GM19452 (cell line): Measurements from ENCODE around the gene FZR1.

Source experiments
- ATAC-seq: cut with Tn5 transposase; IDR thresholded peaks from one replicate; pipeline ENCODE4 v1.9.1; 2021; ENCODE audit not compliant: unreplicated experiment

Gene FZR1

DNA sequence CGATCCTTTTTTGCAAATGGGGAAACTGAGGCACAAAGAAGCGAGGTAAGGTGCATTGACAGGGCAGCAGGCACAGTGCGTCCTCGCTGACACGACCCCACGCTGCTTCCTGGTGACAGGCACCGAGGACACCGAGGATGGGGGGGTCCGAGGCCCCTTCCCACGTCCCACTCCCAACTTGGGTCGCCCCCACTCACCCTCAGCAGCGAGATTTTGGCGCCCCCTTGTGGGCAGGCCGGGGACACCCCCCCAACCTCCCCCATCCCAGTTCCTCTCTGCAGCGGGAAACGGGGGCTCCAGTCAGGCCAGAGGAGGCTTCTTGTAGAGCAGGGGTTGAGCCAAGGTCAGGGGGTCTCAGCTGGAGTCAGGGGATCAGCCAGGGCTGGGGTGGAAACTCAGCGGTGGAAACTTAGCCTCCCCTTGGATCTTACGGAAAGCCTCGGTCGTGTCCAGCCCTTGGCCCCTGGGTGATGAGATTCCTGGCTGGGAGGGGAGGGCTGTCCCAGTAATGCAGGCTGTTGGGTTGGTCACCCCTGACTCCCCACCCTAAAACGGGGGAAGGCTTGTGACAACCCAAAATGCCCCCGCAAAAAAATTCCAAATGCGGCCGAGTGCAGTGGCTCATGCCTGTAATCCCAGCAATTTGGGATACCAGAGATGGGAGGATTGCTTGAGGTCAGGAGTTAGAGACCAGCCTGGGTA lies 34.0 kb upstream of the FZR1 start:
- no peak for ATAC-seq

DNA sequence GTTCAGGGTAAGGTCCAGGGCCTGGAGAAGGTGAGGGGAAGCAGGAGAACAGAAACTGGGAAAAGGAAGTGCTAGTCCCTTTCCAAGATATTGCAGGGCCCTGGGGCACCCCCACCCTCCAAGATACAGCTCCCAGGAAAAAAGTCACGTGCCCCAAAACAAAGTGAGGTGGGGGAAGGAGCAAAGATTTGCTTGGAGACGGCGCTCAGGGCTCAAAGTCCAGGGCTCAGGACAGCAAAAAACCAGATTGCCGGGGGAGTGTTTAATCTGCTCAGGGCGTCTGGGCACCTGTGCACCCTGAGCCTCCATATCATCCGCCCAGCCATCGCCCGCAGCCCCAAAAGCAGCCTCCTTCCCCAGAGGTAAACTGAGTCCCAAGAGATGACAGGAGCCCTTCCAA lies 32.1 kb upstream of the FZR1 start:
- no peak for ATAC-seq

DNA sequence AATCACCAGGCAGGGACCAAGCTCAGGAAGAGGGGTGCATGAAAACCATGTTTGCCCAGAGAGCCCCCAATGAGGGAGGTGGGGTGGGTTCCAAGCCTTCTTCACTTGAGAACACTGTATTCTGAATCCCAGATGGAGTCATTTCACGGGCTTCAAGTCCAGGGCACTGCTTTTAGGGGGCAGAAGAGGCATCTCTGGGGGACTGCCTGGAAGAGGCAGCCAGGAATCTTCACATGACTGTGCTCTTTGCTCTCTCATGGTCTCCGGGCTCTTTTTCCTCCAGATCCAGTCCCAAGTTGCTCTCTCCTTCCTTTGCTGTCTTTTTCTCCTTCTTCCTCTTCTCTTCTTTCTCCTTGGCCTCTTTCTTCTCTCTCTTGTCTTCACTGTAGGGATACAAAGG lies 31.5 kb upstream of the FZR1 start:
- no peak for ATAC-seq

DNA sequence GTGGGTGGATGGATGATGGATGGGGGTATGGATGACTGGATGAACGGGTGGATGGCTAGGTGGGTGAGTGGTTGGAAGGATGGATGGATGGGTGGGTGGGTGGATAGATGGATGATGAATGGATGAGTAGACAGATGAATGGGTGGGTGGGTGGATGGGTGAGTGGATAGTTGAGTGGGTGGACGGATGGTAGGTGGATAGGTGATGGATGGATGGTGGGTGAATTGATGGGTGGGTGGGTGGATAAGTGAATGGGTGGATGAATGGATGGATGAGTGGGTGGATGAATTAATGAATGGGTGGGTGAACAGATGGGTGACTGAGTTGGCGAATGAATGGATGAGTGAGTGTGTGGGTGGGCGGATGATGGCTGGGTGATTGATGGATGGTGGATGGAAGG lies 30.7 kb upstream of the FZR1 start:
- no peak for ATAC-seq

DNA sequence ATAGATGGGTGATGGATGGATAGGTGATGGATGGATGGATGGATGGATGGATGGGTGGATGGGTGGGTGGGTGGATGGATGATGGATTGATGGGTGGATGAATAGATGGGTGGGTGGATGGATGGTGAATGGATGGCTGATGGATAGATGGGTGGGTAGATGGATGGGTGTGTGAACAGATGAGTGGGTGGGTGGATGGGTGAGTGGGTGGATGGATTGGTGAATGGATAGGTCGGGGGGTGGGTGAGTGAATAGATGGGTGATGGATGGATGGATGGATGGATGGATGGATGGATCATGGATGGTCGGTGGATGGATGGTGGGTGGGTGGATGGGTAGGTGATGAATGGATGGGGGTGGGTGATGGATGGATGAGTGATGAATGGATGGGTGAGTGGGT lies 29.3 kb upstream of the FZR1 start:
- ATAC-seq, result no peak

DNA sequence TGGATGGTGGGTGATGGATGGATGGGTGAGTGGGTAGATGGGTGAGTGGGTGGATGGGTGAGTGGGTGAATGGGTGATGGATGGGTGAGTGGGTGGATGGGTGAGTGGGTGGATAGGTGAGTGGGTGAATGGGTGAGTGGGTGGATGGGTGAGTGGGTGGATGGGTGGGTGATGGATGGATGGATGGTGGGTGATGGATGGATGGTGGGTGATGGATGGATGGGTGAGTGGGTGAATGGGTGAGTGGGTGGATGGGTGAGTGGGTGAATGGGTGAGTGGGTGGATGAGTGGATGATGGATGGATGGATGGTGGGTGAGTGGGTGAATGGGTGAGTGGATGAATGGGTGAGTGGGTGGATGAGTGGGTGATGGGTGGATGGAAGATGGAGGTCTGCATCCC lies 28.6 kb upstream of the FZR1 start:
- no peak for ATAC-seq

DNA sequence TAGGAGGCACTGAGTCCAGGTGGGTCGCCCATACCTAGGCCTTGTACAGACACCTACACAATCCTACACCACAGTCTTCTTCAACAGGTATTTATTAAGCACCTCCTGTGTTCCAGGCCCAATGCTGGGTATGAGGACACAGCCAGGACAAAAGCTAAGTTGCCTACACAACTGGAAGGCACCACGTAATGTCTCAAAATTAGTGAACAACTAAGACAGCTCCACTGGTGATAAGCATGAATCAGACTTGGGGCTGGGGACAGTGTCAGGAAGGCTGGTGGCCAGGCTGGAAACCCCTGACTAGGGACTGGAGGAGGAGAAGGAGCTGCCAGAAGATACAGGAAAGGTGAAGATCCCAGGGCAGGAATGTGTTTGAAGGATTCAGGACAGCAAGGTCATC lies 28.2 kb upstream of the FZR1 start:
- ATAC-seq, result no peak

DNA sequence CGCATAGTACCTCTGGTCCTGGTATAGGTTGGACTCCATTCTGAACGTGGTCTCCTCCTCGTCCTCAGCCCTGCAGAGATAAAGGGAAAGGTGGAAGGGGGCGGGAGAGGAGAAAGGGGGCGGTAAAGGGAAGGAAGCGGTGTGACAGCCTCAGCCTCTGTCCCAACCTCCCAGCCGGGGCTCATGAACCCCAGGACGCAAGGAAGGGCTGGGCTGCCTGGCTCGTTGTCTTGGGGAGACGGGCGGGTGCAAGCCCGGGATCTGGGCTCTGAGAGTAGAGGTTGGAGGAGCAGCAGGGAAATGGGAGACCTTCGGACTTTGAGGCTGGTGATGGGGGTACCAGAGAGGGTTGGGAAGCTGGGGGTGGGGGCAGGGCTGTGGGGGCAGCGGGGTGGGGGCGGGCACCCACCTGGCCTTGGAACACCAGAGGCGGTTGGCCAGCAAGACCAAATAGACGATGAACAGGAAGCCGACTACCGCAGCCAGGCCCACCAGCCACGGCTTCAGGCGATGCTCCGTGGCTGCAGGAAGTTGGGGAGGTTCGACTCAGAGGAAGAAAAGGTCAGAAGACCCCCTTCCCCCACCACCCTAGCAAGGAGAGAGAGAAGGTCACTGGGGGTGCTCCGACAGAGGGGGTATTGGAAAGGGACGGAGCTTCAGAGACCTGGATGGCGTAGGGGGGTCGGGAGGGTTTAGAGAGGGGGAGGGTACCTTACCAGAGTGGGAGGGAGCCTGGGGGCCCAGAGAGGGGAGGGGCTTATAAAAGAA lies 27.5 kb upstream of the FZR1 start:
- ATAC-seq, result no peak

DNA sequence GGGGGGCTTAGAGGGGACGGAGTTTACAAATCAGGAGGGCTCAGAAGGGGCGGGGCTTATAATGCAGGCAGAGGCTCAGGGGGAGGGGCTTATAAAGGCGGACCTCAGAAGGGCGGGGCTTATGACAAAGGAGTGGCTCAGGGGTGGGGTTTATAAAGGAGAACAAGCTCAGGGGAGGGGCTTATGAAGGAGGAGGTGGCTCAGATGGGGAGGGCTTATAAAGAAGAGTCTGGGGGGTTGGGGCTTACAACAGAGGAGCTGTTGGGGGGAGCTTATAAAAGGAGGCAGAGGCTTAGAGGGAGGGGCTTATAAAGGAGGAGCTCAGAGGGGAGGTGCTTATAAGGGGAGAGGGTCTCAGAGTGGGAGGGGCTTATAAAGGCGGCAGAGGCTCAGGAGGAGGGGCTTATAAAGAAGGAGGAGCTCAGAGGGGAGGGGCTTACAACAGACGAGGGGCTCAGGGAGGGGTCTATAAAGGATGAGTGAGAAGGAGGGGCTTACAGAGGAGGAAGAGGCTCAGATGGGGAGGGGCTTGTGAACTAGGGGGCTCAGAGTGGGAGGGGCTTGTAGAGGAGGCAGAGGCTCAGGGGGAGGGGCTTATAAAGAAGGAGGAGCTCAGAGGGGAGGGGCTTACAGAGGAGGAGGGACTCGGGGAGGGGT lies 26.8 kb upstream of the FZR1 start:
- no peak for ATAC-seq

DNA sequence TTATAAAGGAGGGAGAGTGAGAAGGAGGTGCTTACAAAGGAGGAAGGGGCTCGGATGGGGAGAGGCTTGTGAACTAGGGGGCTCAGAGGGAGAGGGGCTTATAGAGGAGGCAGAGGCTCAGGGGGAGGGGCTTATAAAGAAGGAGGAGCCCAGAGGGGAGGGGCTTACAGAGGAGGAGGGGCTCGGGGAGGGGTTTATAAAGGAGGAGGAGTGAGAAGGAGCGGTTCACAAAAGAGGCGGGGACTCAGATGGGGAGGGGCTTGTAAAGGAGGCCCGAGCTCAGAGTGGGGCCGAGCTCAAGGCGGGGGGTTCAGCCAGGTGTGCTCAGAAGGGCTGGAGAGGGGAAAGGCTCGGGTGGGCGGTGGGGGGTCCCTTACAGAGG lies 26.3 kb upstream of the FZR1 start:
- no peak for ATAC-seq

DNA sequence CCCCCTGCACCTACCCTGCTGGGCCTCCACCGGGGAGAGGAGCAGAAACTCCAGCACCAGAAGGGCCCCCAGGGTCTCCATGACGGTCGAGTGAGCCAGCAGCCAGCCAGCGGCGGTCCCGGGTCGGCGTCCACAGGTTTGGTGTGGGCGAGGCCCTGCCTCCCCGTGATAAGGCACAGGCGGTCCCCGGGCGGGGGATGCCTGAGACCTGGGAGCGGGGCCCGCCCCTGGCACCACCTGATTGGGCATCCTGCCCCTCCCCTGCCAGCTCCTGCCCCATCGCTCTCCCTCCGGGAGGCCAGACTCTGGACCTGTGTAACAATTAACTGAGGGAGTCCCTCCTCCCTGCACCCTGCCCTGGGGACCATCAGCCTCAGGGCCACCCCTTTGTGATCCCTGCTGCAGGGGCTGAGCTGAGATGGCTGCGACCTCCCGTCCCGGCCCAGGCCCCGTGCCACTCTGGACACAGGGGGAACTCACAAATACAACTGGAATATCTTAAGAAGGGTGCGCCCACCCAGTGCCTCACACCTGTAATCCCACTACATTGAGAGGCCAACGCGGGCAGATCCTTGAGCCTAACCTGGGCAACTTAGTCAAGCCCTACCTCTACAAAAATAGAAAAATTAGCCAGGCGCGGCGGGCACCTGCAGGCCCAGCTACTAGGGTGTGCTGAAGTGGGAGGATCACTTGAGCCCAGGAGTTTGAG lies 25.6 kb upstream of the FZR1 start, which contains the start of gene SMIM24:
TSS of gene SMIM24 (minus strand) at position 143 of the 709 bp plus-strand sequence. CDS start at position 81, 62 bp downstream.
- ATAC-seq, result no peak

DNA sequence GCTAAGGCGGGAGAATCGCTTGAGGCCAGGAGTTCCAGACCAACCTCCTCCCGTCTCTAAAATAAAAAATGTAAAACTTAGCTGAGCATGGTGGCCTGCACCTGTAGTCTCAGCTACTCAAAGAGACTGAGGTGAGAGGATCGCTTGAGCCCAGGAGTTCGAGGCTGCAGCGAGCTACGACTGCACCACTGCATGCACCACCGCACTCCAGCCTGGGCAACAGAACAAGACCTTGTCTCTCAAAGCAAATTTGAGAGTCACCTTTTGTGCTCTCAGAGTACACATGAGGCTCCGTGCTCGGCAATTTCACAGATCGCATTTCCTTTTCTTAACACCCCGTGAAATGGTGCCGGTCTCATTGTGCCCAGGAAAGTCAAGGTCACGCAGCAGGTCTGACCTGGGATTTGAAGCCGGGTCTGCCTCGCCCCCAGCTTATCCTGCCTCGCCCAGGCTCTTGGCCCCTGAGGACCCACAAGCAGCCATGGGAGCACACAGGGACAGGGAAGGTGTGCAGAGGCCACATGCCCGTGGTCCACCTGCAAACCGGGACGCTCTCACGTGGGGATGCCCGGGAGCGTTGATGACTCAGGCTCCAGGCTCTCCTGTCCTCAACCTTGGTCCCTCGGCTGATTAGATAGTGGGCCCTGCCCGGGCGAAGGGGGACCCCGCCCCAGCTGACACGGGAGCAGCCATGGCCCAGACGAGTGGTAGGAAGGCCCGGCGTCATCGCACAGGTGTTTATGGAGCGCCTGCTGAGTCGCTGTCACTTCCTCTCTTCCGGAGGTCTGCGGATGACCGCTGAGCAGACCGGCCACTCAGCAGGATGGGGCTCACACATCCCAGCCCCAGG lies 24.6 kb upstream of the FZR1 start:
- ATAC-seq, result no peak

DNA sequence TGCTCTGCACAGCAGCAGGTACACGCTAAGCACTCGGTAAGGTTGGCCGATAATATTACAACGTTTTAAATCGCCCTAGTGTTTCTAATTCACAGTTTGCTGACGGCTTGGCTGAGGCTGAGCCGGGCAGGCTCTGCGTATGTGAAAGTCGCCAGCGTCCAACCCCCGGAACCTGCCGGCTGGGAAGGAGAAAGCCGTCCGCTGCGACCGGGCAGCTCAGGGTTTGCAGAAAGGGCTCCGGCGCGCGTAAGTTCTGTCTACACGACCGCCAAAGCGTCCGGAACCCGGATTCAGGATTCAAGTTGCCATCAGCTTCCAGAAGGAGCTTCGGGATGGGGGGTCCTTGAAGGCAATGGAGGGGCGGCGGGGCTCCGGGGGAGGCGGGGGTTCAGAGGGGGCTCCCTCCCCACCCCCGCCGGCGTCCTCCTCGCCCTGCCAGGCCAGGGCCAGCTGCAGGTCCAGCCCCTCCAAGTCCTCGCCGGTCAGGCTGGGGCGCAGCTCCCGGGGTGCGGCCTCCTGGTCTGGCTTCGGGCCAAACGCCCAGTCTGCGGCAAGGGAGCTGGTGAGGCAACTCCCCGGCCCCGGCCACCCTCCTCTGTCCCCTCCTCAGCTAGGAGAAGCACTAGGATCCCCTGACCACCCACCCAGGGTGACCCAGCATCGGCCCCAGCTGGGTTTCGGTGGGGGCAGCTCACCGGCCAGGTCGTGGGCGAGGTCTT lies 23.4 kb upstream of the FZR1 start:
- ATAC-seq, result no peak

DNA sequence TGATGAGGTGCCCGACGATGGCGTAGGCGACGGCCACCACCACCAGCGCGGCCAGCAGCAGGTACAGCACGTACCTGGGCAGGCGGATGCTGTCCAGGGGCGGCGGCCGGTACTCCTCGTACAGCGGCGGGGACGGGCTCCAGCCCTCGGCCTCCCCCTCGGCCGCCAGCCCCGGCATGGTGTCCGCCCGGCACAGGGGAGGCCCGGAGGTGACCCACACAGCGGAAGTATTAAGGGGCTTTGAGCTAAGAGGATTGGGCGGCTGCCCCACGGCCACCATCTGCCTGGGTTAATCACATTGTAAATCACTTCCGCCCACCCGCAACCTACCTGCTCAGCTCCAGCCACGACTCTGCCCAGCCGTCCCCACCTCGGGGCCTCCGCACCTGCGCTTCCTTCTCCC lies 22.9 kb upstream of the FZR1 start, which contains the start of gene SMIM44:
TSS of gene SMIM44 (minus strand) at position 216 of the 403 bp plus-strand sequence. CDS start at position 178, 38 bp downstream.
- ATAC-seq, result no peak

DNA sequence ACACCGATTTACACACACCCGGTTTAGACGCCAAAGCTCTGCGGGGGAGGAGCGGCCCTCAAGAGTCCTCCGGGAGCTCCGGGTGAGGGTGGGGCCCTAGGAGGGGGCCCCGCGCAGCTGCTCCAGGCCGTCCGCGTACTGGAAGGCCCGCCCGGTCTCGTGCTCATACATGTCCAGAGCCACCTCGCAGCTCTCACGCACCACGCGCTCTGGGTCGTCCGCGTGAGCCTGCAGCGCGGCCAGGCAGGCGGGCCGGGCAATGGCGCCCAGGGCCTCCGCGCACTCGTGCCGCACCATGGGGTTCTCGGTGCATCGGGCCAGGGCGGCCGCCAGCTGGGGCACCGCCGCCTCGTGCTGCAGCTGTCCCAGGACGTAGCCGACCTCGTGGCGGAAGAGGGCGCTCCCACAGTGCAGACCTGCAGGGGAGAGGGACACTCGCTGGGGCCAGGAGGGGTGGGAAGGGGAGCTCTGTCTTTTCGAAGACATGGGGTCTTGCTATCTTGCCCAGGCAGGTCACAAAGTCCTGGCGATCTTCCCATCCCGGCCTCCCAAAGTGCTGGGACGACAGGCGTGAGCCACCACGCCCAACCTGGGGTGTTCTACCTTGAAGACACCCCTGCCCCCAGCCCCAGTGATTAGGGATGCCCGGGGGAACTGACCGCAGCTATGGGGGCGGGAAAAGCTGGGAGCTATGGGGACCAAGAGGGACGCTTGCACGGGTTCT lies 14.6 kb upstream of the FZR1 start:
- ATAC-seq, result no peak

DNA sequence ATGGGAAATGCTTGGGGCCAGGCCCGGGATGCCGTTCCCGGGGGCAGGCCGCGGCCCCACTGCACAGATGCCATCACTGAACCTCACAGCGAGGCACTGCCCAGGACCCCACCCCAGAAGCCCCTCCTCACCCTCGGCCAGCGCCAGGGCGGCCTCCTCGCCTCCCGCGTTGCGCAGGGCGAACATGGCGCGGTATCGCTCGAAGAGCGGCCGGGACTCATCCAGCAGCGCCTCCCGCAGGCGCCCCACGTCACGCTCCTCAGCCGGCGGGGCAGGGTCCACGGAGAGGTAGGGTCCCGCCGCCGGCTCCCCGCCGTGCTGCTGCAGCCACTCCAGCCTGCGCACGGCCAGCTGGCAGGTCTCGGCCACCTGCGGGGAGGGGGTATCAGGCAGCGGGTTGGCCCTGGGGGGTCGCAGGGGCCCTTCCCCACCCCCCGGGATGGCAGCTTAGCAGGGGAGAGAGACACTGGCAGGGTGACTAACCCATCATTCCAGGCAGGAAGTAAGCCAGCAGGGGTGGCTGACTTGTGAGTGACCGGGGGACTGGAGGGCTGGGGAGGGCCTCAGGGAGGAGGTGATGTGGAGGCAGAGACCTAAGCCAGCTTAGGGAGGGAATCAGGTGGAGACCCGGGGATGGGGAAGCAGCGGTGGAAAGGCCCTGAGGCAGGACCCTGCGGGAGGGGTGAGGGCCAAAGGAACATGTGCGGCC lies 13.8 kb upstream of the FZR1 start:
- ATAC-seq, result no peak

DNA sequence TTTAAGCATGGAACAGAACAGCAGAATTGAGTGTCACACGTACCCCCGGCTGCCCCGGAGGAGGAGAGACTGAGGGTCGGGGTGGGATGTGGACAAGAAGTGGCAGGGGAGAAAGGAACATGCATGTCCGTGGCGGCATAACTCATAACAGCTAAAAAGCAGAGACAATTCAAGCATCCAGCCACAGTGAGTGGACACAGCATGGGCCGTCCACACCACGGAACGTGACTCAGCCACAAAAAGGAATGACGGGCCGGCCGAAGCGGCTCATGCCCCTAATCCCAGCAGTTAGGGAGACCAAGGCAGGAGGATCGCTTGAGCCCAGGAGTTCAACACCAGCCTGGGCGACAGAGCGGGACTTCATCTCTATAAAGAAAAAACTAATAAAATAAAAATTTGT lies 13.2 kb upstream of the FZR1 start:
- ATAC-seq, result no peak

DNA sequence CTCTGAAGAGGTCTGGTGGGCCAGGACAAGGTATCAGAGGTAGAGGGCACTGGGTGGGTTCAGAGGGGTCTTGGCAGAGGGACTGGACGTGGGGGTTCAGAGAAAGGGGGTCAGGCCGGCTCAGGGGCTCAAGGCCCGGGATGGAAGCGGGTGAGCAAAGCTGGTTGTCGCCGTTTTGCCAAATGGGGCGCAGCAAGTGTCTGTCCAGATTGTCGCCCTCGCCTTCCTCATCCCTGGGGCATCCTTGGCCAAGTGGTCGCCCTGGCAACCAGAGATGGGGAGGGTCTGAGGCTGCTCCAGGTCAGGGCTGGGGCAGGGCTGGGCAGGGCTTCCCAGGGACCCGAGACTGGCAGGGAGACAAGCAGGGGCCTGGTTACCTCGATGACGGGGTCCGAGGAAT lies 12.5 kb upstream of the FZR1 start:
- ATAC-seq, result no peak

DNA sequence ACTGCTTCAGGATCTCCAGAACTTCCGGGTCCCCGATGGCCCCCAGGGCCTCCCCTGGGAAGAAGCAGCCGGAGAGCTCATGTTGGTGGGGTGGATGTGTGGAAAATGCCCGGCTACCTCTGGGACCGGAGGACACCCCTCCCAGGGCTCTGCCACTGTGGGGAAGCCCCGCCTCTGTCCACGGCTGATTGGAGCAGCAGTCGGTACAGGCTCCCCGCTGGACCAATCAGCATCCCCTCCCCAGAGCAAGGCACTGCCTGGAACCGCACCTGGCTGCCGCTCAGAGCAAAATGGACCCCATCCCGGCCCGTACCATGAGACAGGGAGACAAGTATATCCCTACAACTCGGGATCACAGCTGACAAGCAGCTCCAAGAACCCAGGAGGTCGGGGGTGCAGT lies 12.1 kb upstream of the FZR1 start:
- ATAC-seq, result no peak
